HG02610 (cell line): ENCODE data around the gene TOX4.
"Not testable (repeated sequence)": the region's sequence is repeated elsewhere in the genome, so short reads cannot be mapped to it uniquely, and the experiment has no call there.

Source experiments
- ATAC-seq: cut with Tn5 transposase; IDR thresholded peaks from one replicate; pipeline ENCODE4 v1.9.1; 2021; ENCODE audit warnings: mild to moderate bottlenecking, moderate library complexity; ENCODE audit not compliant: unreplicated experiment

Gene TOX4

GRCh38 chr14:21476925-21477681 lies at the start of gene TOX4, which contains the start of gene RAB2B:
Gene TOX4 (plus strand): TSS chr14:21477195. CDS start chr14:21477279, 84 bp downstream.
Gene RAB2B (minus strand): TSS chr14:21476959. CDS start chr14:21476872, 87 bp downstream.
- peak; percentile 99 for ATAC-seq

- no peak for ATAC-seq
Observed at GRCh38 chr14:21428930-21429329, 48.1 kb upstream of the TOX4 start.

GRCh38 chr14:21431126-21431525 lies 45.9 kb upstream of the TOX4 start:
- ATAC-seq = no peak

- ATAC-seq = no peak
Observed at GRCh38 chr14:21436567-21437062, 40.4 kb upstream of the TOX4 start.

GRCh38 chr14:21437063-21437901 lies 39.7 kb upstream of the TOX4 start:
- ATAC-seq = peak; percentile 99

GRCh38 chr14:21440859-21441258 lies 36.1 kb upstream of the TOX4 start:
- no peak for ATAC-seq

- ATAC-seq = not testable (repeated sequence)
Observed at GRCh38 chr14:21442657-21443056, 34.3 kb upstream of the TOX4 start.

GRCh38 chr14:21449899-21450216 lies 27.1 kb upstream of the TOX4 start:
- no peak for ATAC-seq

- no peak for ATAC-seq
Observed at GRCh38 chr14:21454843-21455544, 22.0 kb upstream of the TOX4 start.

- ATAC-seq = peak; percentile 18
Observed at GRCh38 chr14:21455592-21455911, 21.4 kb upstream of the TOX4 start.

- ATAC-seq = peak; percentile 97
Observed at GRCh38 chr14:21455912-21456667, 20.9 kb upstream of the TOX4 start, which contains the start of gene CHD8. Gene CHD8 (minus strand): TSS chr14:21456123. CDS start chr14:21431643, 24,480 bp downstream.

- ATAC-seq = no peak
Observed at GRCh38 chr14:21467616-21468015, 9.4 kb upstream of the TOX4 start.

GRCh38 chr14:21475767-21476522 lies 1.1 kb upstream of the TOX4 start:
- peak; percentile 1 for ATAC-seq

GRCh38 chr14:21476523-21476924 lies 471 bp upstream of the TOX4 start:
- peak; percentile 28 for ATAC-seq

GRCh38 chr14:21486640-21487087 lies 9.7 kb downstream of the TOX4 start:
- ATAC-seq = no peak

GRCh38 chr14:21494902-21495762 lies 18.1 kb downstream of the TOX4 start:
- ATAC-seq = no peak

- ATAC-seq = no peak
Observed at GRCh38 chr14:21496453-21496852, 19.5 kb downstream of the TOX4 start.
